Adrenal gland (tissue), 12 donors: ENCODE results near the gene LOX. TPM values are rescaled to one million over a fixed set of nuclear protein-coding genes. Genes with fewer than 3 reads are reported as not detected.
A peak's percentile ranks its signal among the peaks of the same experiment; 100 is the strongest.

Experiments used
- DNase-seq, 7 donors: peaks; one replicate each; pipeline ENCODE4 v3.0.0-alpha.2; 2019 to 2020
- H3K27ac ChIP-seq, 5 donors: fragments of 200-600 bp; sonication (generic) in 4 of 5; 1 replicate in 3 of 5; 2 replicates in 2 of 5; pipeline versions ENCODE4 v1.5.1 to v1.8.0; 2016 to 2020; ENCODE audit warnings: mild to moderate bottlenecking in 1 of 5
- H3K27me3 ChIP-seq: fragments of 200-600 bp; 2 replicates; pipeline ENCODE4 v1.8.0; 2021
- H3K36me3 ChIP-seq, 2 donors: fragments of 200-600 bp; replicated peaks in 1 of 2; 1 replicate in 1 of 2; 2 replicates in 1 of 2; pipeline versions ENCODE4 v1.5.1 to v1.8.0; 2018 to 2022
- H3K4me1 ChIP-seq, 2 donors: fragments of 200-600 bp; replicated peaks in 1 of 2; 1 replicate in 1 of 2; 2 replicates in 1 of 2; pipeline versions ENCODE4 v1.5.1 to v1.8.0; 2018 to 2021
- H3K4me3 ChIP-seq, 4 donors: fragments of 200-600 bp; sonication (generic) in 3 of 4; one replicate each; pipeline ENCODE4 v1.5.1; 2016 to 2018
- H3K9me3 ChIP-seq, 3 donors: fragments of 200-600 bp; sonication (generic) in 1 of 3; replicated peaks in 1 of 3; 1 replicate in 2 of 3; 2 replicates in 1 of 3; pipeline versions ENCODE4 v1.5.1 to v1.8.0; 2016 to 2021
- CTCF ChIP-seq, 6 experiments: fragments of 450-650 bp in 4 of 6; fragments of 200-600 bp in 2 of 6; sonication (generic) in 1 of 6; IDR thresholded peaks; 1 replicate in 5 of 6; 2 replicates in 1 of 6; pipeline versions ENCODE4 v1.5.1 to v1.8.0; 2016 to 2021; ENCODE audit warnings: antibody characterized with exemption in 6 of 6, mild to moderate bottlenecking in 2 of 6, moderate library complexity in 1 of 6
- POLR2A ChIP-seq, 2 donors: fragments of 450-650 bp; IDR thresholded peaks; one replicate each; pipeline ENCODE4 v1.6.1; 2017; ENCODE audit warnings: antibody characterized with exemption in 2 of 2, mild to moderate bottlenecking in 2 of 2, moderate library complexity in 1 of 2
- WGBS, 4 donors: extraction: QIAGEN DNeasy Blood & Tissue Kit in 2 of 4; methylation state at CpG; one replicate each; pipeline versions ENCODE4 v1.1.5 to v1.1.7; 2013 to 2017; 5-methylcytosine and 5-hydroxymethylcytosine counted together
- intact Hi-C, 2 donors: fragments of 100-400 bp; cut with DNase I; formaldehyde crosslinking; loops; one replicate each; pipeline versions ENCODE4 v1.14.1 to v1.15.0; 2022 to 2023
- polyA plus RNA-seq, 3 donors: library from polyadenylated mRNA; stranded (reverse); fragments of 200-250 nt in 2 of 3; fragments of 350-450 nt in 1 of 3; fragmentation: Illumina TruSeq in 1 of 3; extraction: RNeasy Lipid Tissue Mini Kit (QIAGEN cat#74804) in 1 of 3; gene quantifications; one replicate each; pipeline ENCODE4 v1.2.3, GENCODE V29; 2013 to 2014
- total RNA-seq, 9 donors: library from RNA; depleted of rRNA in 4 of 9; stranded (reverse); fragments of >200 nt in 4 of 9; fragments of 120-200 nt in 1 of 9; fragmentation: NEBNext Ultra II Directional in 1 of 9; extraction: Animal tissue kit (Norgen Biotek cat#: 25700) in 1 of 9; gene quantifications; one replicate each; pipeline versions ENCODE4 v1.1.0 to v1.2.4, GENCODE V29; 2013 to 2023
- donor health status: healthy with polysubstance abuse.
- donor health status: Bipolar disorder and iron deficiency.
- donor health status: DM: yes; HTN: yes; CAD: no.
- donor health status: DM: no; HTN: no; CAD: no.
- donor health status: DM: no; HTN: no; CAD: no.
- donor health status: DM: yes; HTN: yes; CAD: no.

LOX gene
- total and polyA plus RNA-seq, 12 donors: 1.9 to 13.6 (median 7.3) TPM

GRCh38 chr5:122062205-122062604, 15.9 kb downstream of the LOX start:
- WGBS, 4 donors: 82 to 97% (median 87%) methylated on average over 1 of the region's 1 CpG
- H3K4me1 ChIP-seq: no peaks in the 10 kb centered on the region
- intact Hi-C loops: no loop called here
- no peak overlapping the region for H3K27ac ChIP-seq
- no peaks in the 10 kb centered on the region for H3K27me3 ChIP-seq
- DNase-seq: no peak
- H3K9me3 ChIP-seq: no peaks in the 10 kb centered on the region
- no peak overlapping the region for H3K4me3 ChIP-seq
- TF ChIP-seq CTCF (IDR thresholded peaks at IDR 0.05) (no peak), POLR2A (IDR thresholded peaks at IDR 0.05) (no peak)
- H3K36me3 ChIP-seq: no peaks in the 10 kb centered on the region

- H3K4me1 ChIP-seq: no peaks in the 10 kb centered on the region
- no peak for DNase-seq
- H3K4me3 ChIP-seq: no peak overlapping the region
- H3K9me3 ChIP-seq: no peaks in the 10 kb centered on the region
- TF ChIP-seq CTCF (IDR thresholded peaks at IDR 0.05) (no peak), POLR2A (IDR thresholded peaks at IDR 0.05) (no peak)
- no peaks in the 10 kb centered on the region for H3K27me3 ChIP-seq
- intact Hi-C loops: no loop called here
- H3K36me3 ChIP-seq: no peaks in the 10 kb centered on the region
- H3K27ac ChIP-seq: no peak overlapping the region
Observed at GRCh38 chr5:122056913-122057312, 21.1 kb downstream of the LOX start.

- WGBS, 4 donors: 83 to 94% (median 87%) methylated on average over 2 to 4 of the region's 4 CpGs
- no peak for TF ChIP-seq CTCF (IDR thresholded peaks at IDR 0.05)
- TF ChIP-seq POLR2A (IDR thresholded peaks at IDR 0.05): no peak
- H3K4me3 ChIP-seq: no peak overlapping the region
- no peaks in the 10 kb centered on the region for H3K27me3 ChIP-seq
- DNase-seq: no peak
- no peak overlapping the region for H3K27ac ChIP-seq
- no peaks in the 10 kb centered on the region for H3K4me1 ChIP-seq
- H3K36me3 ChIP-seq: no peaks in the 10 kb centered on the region
- no peaks in the 10 kb centered on the region for H3K9me3 ChIP-seq
- intact Hi-C loops: no loop called here
Observed at GRCh38 chr5:122054266-122054665, 23.8 kb downstream of the LOX start.

GRCh38 chr5:122053181-122054109, 24.6 kb downstream of the LOX start:
- 83 to 93% (median 91%) methylated on average over 3 to 4 of the region's 4 CpGs for WGBS, 4 donors
- peak in 2 of 7 donors; percentile 5 to 12 for DNase-seq
- TF ChIP-seq POLR2A (IDR thresholded peaks at IDR 0.05): no peak
- TF ChIP-seq CTCF (IDR thresholded peaks at IDR 0.05): no peak
- intact Hi-C loops: no loop called here
- H3K9me3 ChIP-seq: no peaks in the 10 kb centered on the region
- H3K27ac ChIP-seq: no peak overlapping the region
- no peak overlapping the region for H3K4me3 ChIP-seq
- no peaks in the 10 kb centered on the region for H3K36me3 ChIP-seq
- no peaks in the 10 kb centered on the region for H3K4me1 ChIP-seq
- H3K27me3 ChIP-seq: no peaks in the 10 kb centered on the region
